GM19025 (cell line): ENCODE measurements around the gene AQP2.

Experiments
- ATAC-seq: cut with Tn5 transposase; IDR thresholded peaks from one replicate; pipeline ENCODE4 v1.9.1; 2021; ENCODE audit warnings: mild to moderate bottlenecking, low read depth, moderate library complexity; ENCODE audit not compliant: unreplicated experiment

The AQP2 gene

DNA sequence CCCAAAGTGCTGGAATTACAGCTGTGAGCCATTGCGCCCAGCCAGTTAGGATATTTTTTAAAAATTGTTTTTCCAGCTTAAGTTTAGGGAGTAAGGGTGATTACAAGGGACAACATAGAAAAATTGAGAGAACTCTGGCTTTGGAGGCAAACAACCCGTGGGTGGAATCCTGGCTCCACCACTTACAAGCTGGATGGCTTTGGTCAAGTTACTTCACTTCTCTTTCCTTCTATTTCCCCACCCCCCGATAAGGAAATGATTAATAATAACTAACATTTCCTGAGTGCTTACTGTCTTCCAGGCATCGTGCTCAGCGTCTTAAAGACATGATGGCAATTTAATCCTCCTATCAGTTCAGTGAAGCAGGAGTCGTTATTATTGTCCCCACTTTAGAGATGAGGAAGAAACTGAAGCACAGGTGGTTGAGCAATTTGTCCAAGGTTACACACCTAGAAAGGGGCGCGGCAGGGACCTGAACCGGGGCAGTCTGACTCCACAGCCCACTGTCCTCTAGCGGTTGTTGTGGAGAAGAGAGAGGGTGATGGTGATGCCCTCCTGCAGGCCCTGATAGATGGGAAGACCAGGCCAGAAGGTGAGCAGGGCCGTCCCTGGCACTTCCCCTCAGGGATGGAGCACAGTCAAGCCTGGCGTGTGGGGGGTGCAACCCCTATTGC lies 30.2 kb upstream of the AQP2 start:
- ATAC-seq: no peak

DNA sequence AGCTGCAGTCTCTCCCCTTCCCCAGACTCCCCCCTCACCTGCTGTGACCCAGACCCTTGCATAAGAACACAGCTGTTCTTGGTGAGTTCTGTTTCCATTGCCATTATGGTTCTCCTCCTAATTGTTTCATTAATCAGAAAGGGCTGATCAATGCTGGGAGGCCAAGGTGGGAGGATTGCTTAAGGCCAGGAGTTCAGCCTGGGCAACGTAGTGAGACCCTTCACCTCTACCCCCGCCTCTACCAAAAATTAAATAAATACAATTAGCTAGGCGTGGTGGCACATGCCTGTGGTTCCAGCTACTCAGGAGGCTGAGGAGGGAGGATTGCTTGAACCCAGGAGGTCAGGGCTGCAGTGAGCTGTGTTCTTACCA lies 29.6 kb upstream of the AQP2 start:
- ATAC-seq: no peak

DNA sequence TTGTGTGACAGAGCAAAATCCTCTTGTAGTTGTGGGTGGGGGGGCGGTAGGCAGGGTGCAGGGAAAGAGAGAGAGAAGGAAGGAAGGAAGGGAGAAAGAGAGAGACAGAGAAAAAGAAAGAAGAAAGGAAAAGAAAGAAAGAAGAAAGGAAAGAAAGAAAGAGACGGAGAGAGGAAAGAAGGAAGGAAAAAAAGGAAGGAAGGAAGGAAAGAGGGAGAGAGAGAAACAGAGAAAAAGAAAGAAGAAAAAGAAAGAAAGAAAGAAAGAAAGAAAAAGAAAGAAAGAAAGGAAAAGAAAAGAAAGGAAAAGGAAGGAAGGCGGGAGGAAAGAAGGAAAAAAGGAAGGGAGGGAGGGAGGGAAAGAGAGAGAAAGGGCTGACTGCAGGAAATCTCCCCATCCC lies 29.2 kb upstream of the AQP2 start:
- ATAC-seq: no peak

DNA sequence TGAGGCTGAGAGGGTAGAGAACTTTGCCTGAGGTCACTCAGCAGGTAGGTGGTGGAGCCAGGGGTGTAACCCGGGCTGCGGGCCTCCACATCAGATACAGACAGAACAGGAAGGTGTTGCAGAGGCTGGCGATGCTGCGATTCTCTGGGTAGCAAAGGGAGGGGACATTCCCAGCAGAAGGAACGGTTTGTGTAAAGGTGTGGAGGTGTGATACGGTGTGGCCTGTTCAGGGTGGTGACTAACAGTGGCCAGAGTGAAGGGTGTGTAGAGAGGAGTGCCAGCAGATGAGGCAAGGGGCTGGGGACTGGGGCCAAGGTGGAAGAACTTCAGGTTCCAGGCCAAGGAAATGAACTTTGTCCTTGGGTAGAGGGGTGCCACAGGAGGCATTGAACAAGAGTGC lies 28.6 kb upstream of the AQP2 start:
- no peak for ATAC-seq

DNA sequence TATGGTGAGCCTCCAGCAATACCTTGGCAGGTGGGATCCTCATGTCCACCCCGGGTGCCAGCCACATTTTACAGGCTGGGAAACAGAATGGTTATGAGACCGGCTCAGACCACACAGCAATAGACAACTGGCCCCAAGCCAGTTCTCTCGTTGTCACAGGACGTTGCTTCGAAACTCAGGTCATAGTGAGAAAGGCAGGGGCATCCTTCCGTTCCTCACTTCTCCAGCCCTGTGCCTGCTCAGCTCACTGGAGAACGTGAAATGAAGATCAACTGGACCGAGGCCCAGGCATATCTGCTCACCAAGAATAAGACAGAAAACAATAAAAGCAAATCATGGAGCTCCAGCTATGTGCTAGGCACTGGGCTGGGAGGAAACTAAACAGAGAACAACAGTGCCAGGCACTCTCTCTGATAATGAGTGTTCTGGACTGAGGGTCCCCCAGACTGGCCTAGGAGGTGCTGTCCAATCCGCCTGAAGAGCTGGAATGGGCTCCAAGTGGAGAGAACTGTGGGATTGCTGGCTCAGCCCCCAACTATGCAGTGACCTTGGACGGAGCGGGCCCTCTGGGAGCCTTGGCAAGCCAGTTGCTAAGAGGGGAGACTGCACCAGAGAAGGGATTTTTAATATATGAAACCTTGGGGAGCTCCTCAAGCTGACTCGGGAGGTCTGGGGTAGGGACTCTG lies 28.0 kb upstream of the AQP2 start:
- ATAC-seq: no peak

DNA sequence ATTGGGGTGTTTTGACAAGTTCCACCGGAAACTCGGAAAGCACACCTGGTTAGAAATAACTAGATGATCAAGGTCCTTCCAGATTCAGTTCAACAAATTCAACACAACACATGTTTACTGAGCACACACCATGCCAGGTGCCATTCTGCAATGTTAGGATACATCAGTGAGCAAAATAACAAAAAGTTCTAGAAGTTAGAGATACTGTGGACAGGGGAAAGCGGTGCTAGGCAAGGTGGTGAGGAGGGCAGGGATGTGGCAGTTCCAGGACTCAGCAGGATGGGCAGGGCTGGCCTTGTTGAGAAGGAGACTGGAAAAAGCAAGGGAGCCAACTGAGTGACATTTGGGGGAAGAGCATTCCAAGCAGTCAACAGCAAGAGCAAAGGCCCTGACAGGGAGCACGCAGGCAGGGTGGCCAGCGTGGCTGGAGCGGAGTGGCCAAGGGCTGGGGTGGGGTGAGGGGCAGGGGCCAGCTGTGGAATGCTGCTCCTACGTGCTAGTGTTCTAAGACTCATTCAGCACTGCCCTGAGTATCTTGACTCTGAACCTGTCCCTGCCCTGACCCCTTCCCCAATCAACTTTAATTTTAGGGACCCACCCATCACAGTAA lies 27.4 kb upstream of the AQP2 start:
- no peak for ATAC-seq

DNA sequence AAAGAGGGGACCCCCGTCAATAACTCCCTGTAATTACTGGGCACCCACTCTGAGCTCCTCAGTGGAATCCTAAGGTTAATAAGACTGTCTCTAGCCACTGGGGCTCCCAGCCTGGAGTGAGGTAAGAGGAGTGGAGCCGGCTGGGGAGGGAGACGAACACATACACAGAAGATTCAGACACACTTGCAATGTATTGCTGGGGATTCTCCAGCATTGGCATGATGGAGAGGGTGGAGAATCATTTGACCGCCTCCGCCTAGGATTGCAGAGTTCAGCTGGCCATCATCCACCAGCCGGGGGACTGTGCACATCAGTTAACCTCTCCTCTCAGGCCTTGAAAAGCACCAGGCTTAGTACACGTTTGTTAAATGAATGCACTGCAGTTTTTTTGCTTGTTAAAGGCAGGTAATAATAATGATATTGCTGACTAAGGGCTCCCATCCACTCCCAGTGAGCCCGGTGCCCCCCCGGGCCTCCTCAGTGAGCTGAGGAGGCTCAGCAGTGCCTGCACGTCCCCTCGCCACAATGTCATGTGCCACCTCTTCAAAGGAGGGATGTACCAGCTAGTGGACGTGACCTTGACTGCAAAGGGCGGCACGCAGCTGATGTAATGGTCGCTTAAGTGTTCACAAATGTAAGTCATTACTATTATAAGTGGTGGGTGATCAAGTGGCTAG lies 26.5 kb upstream of the AQP2 start:
- ATAC-seq: no peak

DNA sequence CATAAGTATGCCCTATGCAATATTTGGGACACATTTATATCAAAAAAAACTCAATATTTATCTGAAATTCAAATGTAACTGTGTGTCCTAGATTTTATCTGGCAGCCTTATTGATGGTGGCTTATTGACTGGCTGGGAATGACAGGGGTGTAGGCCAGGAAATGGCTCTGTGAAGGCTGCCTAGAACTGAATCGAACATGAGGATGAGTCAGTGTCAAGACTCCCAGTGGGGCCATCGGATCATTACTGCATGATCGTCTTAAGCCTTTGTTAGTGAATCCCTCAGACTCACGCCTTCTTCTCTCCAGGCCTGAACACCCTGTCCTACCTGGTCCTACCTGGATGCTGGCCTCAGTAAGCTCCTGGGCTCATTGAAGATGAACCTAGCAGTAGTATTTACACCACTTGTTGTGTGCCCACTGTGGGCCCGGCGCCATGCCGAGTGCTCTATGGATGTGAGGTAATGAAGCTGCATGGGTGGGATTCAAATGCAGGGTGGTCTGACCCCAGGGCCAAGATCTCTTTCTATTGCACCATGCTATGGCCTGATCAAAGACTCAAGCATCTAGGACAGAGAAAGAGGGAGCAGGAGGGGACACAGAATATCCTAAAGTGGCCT lies 25.8 kb upstream of the AQP2 start:
- ATAC-seq: no peak

DNA sequence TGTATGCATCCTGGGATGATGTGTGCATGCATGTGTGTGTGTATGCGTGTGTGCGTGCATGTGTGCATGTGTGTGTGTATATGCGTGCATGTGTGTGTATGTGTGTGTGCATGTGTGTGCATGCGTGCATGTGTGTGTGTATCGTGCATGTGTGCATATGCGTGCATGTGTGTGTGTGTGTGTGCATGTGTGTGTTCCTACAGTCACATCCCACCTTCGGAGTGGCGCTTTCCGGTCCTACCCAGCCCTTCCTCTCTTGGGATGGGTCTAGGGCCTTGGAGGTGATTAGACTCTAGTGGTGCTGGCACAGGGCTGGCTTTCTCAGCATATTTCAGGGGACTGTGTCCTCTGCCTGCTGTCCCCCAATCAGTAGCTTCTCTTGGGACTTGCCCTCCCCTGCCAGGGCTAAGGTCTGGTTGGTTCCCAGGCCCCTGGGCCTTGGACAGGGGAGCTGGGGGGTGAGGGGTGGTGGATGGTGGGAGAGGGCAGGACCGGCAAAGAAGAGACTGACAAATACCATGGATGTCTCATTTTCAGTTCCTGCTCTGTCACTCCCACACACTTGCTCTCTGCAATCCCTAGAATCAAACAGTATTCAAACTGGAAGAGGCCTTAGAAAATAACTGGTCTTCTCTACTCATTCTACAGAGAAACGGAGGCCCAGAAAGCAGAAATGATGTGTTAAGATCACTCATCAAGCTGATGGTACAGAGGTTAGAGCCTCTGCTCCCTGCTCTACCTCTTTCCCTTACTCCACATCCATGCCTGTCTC lies 24.9 kb upstream of the AQP2 start:
- no peak for ATAC-seq

DNA sequence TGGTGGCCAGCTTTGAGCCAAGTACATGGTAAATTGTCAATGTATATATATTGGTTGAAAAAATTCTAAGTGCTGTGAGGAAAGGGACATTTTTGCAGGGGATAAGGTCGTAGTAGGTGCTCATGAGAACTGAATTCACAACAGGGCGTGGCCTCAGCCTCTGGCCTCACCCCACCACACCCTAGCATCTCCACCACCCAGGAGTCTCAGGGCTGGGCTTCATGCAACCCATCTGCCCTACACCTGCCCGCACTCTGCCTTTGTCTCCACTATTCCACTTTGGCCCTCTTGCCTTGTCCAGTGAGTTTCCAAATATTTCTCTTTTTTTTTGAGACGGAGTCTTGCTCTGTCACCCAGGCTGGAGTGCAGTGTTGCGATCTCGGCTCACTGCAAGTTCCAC lies 22.1 kb upstream of the AQP2 start:
- ATAC-seq: no peak

DNA sequence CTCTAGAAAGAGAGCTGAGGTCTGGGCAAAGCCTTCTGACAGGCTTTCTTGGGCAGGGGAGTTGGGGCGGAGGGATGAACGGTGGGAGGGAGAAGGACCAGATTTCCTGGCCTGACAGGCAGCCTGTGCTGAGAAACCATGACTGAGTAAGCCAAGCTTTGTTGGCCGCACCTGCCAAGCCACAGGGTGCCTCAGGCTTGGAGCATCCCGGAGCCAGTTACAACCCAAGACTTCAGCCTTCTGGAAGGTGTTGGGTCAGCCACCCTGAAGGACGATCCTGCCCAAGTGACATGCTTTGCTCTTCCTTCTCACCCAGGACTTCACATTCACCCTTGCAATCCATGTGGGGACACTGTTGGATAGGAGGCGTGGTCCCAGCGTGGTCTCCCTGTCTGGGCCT lies 21.0 kb upstream of the AQP2 start:
- ATAC-seq: no peak

DNA sequence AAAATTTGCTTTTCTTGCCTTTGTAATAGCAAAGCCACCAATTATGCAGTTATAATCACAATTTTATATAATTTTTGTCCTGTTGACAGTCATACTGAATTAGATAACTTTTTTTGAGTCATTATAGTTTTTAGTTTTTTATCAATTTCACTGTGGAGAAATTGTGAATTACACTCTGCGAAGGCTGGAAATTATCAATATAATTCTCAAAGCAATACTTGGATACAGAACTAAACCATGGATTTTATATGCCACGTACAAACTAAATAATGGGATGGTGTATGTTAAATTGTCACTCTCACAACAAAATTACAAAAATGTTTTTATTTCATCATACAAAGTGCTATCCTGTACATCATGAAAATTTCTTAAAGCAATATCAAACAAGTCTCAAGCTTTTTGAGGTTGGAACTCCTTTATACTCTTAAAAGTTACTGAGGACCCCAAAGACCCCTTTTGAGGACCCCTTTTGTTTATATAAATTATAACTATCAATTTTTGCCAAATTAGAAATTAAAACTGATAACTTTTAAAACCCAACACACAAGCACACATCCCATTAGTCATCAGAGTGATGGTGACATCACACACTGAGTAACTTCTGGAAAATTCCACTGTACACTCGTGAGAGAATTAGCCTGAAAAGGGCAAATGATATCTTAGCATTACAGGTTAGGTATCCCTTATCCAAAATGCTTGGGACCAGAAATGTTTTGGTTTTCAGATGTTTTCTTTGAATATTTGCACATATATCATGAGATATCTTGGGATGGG lies 19.8 kb upstream of the AQP2 start:
- no peak for ATAC-seq

DNA sequence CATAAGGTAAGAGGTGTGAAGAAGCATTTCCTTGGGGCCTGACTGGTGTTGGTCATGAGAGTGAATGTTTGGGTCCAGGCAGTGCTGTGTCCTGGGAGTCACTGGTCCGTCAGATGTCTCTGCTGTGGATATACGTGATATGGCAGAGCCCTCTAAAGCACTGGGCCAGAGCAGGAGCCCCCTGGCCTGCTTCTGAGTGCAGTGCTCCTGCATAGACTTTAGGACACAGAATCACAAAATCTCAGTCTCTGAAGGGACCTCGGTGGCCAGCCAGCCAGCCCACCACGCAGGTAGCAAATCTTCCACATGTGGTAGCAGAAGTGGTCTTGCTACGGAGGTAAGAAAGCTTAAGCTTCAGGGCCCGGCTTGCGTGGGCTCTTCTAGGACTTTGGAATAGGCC lies 18.5 kb upstream of the AQP2 start:
- ATAC-seq: no peak

DNA sequence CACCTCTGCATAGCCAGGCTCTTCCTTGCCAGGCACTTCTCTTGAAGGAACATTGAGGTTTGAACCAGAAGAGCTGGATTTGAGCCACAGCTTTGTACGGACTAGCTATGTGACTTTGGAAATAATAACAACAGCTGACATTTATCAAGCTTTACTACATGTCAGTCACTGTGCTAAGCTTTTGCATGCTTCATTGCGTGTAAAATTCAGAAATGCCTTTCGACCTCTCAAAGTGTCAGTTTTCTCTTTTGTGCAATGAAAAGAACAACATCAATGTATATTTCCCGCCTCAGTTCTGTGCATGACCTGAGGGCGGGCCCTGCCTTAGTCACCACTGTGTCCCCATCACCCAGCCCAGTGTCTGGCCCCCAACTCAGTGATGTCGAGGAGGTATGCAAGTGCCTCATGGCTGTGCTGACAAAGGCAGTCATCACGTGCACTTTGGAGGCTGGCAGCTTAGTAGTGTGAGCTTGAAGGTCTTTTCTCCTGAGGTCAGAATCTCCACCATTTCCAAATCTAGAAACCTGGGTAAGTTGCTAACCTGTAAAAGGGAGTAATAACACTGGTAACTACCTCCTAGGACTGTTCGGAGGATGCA lies 17.9 kb upstream of the AQP2 start:
- ATAC-seq: no peak

DNA sequence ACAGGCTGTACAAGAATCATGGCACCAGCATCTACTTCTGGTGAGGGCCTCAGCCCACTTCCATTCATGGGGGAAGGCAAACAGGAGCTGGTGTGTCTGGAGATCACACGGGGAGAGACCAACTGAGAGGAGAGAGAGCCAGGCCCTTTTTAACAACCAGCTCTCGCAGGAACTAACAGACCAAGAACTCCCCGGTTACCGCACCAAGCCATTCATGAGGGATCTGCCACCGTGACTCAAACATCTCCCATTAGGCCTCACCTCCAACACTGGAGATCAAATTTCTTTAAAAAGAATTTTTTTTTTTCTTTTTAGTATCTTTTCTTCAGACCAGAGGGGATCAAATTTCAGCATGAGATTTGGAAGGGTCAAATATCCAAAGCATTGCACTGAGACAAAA lies 16.7 kb upstream of the AQP2 start:
- no peak for ATAC-seq

DNA sequence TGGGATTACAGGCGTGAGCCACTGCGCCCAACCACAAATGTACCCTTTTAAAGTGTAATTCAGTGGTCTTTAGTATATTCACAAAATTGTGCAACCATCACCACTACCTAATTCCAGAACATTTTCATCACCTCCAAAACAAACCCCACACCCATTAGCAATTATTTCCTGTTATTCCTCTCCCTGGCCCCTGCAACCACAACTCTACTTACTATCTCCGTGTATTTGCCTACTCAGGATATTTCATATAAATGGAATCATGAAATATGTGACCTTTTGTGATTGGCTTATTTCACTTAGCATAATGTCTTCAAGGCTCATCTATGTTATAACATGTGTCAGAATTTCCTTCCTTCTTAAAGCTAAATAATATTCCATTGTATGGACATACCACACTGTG lies 16.0 kb upstream of the AQP2 start:
- ATAC-seq: no peak

DNA sequence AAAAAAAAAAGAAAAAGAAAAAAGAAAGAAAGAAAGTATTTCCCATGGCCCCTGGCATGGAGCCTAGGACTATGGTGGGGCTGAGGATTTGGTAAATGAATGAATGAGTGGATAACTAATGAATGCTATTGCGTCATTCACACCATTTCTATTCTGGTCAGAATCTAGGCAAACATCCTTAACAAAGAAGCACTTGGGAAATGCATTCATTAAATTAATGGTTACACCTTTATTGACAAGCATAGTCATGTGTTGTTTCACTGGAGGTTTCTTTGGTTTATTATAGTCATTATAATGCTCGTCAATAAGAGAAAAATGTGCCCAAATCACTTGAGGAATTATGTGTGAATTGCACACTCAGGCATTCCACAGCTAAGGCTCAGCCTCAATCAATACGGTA lies 13.6 kb upstream of the AQP2 start:
- ATAC-seq: no peak

DNA sequence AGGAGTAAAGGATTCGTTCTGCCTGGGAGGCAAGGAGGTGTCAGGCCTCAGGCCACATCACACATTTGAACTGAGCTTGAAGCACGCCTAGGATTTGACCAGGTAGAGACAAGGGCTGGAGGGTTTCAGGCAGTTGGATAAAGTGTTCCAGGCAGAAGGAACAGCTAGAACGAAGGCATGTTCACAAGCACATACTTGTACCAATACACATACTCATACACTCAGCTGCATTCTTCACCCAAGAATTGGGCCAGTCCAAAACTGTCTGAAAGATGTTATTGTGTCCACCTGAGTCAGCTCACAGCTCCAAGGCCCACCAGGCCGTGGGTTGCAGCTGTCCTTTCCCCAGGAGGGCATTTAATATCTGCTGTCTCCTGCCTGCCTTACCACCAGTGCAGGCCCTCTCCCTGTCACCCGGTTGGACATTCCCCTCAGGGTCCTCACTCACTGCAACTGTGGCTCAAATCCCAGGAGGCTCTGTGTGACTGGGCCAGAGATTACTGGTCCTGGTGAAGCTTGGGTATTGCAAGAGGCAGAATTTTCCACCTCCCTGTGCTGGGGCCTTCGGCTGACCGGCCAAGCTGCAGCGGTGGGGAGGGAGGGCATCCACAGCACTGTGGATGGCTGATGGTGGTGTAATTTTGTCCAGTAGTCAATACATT lies 12.8 kb upstream of the AQP2 start:
- ATAC-seq: no peak

DNA sequence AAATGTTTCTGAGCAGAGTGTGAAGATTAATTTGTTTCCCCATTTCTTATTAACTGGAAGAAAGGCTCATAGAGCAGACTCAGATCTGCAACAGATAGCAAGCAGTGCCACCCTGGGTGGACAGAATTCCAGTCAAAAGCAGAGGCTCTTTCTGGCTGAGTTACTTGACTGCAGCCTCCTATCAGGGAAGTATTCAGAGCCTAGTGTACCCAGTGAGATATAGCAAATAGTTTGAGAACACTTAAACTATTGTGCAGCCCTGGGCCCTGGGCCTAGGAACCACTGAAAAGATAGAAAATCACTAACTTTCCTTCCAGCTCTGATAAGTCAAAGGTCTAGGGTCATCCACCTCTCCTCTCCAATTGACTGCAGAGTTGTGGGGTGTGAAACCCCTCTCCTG lies 11.2 kb upstream of the AQP2 start:
- ATAC-seq: no peak
